ENCODE data around the gene SQSTM1. TPM values are rescaled to one million over a fixed set of nuclear protein-coding genes. Genes with fewer than 3 reads are reported as not detected.

SQSTM1 gene
- total and polyA plus RNA-seq, 9 of the 15 experiments (the other 6 are each of a cell fraction or from before 2014, with no cell fraction given): 5.6 to 148 (median 64.0) TPM

DNA sequence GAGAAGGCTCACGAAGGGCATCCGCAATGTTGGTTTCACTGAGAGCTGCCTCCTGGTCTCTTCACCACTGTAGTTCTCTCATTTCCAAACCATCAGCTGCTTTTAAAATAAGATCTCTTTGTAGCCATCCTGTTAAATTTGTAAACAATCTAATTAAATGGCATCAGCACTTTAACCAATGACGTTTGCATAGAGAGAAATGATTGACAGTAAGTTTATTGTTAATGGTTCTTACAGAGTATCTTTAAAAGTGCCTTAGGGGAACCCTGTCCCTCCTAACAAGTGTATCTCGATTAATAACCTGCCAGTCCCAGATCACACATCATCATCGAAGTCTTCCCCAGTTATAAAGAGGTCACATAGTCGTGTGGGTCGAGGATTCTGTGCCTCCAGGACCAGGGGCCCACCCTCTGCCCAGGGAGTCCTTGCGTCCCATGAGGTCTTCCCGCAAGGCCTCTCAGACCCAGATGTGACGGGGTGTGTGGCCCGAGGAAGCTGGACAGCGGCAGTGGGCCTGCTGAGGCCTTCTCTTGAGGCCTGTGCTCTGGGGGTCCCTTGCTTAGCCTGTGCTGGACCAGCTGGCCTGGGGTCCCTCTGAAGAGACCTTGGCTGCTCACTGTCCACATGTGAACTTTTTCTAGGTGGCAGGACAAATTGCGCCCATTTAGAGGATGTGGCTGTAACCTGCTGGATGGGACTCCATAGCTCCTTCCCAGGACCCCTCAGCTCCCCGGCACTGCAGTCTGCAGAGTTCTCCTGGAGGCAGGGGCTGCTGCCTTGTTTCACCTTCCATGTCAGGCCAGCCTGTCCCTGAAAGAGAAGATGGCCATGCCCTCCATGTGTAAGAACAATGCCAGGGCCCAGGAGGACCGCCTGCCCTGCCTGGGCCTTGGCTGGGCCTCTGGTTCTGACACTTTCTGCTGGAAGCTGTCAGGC is 16.6 kb downstream of the SQSTM1 start (continued):
- TF ChIP-seq ZBTB33 (CRISPR knock-in tag; IDR thresholded peaks at IDR 0.05): no peak
- TF ChIP-seq, protein P1, sequence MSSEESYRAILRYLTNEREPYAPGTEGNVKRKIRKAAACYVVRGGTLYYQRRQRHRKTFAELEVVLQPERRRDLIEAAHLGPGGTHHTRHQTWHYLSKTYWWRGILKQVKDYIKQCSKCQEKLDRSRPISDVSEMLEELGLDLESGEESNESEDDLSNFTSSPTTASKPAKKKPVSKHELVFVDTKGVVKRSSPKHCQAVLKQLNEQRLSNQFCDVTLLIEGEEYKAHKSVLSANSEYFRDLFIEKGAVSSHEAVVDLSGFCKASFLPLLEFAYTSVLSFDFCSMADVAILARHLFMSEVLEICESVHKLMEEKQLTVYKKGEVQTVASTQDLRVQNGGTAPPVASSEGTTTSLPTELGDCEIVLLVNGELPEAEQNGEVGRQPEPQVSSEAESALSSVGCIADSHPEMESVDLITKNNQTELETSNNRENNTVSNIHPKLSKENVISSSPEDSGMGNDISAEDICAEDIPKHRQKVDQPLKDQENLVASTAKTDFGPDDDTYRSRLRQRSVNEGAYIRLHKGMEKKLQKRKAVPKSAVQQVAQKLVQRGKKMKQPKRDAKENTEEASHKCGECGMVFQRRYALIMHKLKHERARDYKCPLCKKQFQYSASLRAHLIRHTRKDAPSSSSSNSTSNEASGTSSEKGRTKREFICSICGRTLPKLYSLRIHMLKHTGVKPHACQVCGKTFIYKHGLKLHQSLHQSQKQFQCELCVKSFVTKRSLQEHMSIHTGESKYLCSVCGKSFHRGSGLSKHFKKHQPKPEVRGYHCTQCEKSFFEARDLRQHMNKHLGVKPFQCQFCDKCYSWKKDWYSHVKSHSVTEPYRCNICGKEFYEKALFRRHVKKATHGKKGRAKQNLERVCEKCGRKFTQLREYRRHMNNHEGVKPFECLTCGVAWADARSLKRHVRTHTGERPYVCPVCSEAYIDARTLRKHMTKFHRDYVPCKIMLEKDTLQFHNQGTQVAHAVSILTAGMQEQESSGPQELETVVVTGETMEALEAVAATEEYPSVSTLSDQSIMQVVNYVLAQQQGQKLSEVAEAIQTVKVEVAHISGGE (CRISPR knock-in tag; IDR thresholded peaks at IDR 0.05): no peak
- TF ChIP-seq C11orf30 (IDR thresholded peaks at IDR 0.05; ENCODE audit: low read depth): peak; percentile 16; the same call in 1 of the 2 replicates
- TF ChIP-seq, protein P2, sequence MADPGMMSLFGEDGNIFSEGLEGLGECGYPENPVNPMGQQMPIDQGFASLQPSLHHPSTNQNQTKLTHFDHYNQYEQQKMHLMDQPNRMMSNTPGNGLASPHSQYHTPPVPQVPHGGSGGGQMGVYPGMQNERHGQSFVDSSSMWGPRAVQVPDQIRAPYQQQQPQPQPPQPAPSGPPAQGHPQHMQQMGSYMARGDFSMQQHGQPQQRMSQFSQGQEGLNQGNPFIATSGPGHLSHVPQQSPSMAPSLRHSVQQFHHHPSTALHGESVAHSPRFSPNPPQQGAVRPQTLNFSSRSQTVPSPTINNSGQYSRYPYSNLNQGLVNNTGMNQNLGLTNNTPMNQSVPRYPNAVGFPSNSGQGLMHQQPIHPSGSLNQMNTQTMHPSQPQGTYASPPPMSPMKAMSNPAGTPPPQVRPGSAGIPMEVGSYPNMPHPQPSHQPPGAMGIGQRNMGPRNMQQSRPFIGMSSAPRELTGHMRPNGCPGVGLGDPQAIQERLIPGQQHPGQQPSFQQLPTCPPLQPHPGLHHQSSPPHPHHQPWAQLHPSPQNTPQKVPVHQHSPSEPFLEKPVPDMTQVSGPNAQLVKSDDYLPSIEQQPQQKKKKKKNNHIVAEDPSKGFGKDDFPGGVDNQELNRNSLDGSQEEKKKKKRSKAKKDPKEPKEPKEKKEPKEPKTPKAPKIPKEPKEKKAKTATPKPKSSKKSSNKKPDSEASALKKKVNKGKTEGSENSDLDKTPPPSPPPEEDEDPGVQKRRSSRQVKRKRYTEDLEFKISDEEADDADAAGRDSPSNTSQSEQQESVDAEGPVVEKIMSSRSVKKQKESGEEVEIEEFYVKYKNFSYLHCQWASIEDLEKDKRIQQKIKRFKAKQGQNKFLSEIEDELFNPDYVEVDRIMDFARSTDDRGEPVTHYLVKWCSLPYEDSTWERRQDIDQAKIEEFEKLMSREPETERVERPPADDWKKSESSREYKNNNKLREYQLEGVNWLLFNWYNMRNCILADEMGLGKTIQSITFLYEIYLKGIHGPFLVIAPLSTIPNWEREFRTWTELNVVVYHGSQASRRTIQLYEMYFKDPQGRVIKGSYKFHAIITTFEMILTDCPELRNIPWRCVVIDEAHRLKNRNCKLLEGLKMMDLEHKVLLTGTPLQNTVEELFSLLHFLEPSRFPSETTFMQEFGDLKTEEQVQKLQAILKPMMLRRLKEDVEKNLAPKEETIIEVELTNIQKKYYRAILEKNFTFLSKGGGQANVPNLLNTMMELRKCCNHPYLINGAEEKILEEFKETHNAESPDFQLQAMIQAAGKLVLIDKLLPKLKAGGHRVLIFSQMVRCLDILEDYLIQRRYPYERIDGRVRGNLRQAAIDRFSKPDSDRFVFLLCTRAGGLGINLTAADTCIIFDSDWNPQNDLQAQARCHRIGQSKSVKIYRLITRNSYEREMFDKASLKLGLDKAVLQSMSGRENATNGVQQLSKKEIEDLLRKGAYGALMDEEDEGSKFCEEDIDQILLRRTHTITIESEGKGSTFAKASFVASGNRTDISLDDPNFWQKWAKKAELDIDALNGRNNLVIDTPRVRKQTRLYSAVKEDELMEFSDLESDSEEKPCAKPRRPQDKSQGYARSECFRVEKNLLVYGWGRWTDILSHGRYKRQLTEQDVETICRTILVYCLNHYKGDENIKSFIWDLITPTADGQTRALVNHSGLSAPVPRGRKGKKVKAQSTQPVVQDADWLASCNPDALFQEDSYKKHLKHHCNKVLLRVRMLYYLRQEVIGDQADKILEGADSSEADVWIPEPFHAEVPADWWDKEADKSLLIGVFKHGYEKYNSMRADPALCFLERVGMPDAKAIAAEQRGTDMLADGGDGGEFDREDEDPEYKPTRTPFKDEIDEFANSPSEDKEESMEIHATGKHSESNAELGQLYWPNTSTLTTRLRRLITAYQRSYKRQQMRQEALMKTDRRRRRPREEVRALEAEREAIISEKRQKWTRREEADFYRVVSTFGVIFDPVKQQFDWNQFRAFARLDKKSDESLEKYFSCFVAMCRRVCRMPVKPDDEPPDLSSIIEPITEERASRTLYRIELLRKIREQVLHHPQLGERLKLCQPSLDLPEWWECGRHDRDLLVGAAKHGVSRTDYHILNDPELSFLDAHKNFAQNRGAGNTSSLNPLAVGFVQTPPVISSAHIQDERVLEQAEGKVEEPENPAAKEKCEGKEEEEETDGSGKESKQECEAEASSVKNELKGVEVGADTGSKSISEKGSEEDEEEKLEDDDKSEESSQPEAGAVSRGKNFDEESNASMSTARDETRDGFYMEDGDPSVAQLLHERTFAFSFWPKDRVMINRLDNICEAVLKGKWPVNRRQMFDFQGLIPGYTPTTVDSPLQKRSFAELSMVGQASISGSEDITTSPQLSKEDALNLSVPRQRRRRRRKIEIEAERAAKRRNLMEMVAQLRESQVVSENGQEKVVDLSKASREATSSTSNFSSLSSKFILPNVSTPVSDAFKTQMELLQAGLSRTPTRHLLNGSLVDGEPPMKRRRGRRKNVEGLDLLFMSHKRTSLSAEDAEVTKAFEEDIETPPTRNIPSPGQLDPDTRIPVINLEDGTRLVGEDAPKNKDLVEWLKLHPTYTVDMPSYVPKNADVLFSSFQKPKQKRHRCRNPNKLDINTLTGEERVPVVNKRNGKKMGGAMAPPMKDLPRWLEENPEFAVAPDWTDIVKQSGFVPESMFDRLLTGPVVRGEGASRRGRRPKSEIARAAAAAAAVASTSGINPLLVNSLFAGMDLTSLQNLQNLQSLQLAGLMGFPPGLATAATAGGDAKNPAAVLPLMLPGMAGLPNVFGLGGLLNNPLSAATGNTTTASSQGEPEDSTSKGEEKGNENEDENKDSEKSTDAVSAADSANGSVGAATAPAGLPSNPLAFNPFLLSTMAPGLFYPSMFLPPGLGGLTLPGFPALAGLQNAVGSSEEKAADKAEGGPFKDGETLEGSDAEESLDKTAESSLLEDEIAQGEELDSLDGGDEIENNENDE (IDR thresholded peaks at IDR 0.05; ENCODE audit: low read depth, low read length): no peak
- no peak for TF ChIP-seq ZNF696 (CRISPR knock-in tag; conservative IDR thresholded peaks at IDR 0.05)
- no peak for TF ChIP-seq TRIM24 (IDR thresholded peaks at IDR 0.05)
- TF ChIP-seq HNRNPLL (IDR thresholded peaks at IDR 0.05; ENCODE audit: low read depth, low read length, poor library complexity, severe bottlenecking): no peak

Measured in K562 (cell line).